ENCODE data around the gene FAM72A.
"Not testable (repeated sequence)": the region's sequence is repeated elsewhere in the genome, so short reads cannot be mapped to it uniquely, and the experiment has no call there.

FAM72A gene

DNA sequence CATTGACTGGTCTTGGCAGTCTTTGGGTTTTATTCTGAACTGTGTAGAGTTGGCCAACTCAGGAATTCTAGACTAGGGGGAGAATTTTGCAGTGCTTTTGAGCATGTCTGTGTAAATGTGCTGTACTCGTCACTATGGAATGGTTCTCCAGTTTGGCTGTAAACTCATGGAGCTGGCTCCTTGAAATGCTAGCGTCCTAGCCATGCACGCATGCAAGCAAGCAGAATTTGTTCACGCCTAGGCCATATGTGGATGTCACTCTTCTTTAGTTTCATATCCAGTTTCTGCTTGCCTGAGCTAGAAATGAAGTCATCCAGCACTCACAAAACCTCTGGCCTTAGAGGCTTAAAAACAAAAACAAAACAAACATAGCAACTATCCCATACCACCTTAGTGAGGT lies 37.6 kb upstream of the FAM72A start:
- not testable (repeated sequence) for H2BK120ac ChIP-seq (ENCODE audit: low read depth, low read length); H3K18ac ChIP-seq (ENCODE audit: low read length); H3K27ac ChIP-seq (ENCODE audit: low read depth, low read length); H4K8ac ChIP-seq (ENCODE audit: low read depth, low read length); H3K23ac ChIP-seq (ENCODE audit: low read length); DNase-seq; H2BK5ac ChIP-seq (ENCODE audit: low read length); H3K4me1 ChIP-seq (ENCODE audit: control insufficient read depth, low read depth, low read length); H4K5ac ChIP-seq (ENCODE audit: low read length); H3K56ac ChIP-seq (ENCODE audit: low read length); H2AK5ac ChIP-seq (ENCODE audit: low read length); H3K9ac ChIP-seq (ENCODE audit: low read length); H3K27me3 ChIP-seq (ENCODE audit: insufficient read depth, low read length, poor library complexity); H3K4ac ChIP-seq (ENCODE audit: low read depth, low read length); H3K4me2 ChIP-seq (ENCODE audit: low read length); H3K79me2 ChIP-seq (ENCODE audit: control insufficient read depth, insufficient read depth, low read length); H3K4me3 ChIP-seq (ENCODE audit: low read length); H2BK15ac ChIP-seq (replicated peaks; ENCODE audit: low read depth); H3K36me3 ChIP-seq (ENCODE audit: control insufficient read depth, insufficient read depth, low read length); H3K79me1 ChIP-seq (ENCODE audit: low read length)
- WGBS (ENCODE audit: extremely low coverage, insufficient coverage, low lambda C conversion rate): no CpG with 5 or more reads among the region's 4 CpGs

GRCh38 chr1:206235190-206235589 lies 32.6 kb upstream of the FAM72A start:
- not testable (repeated sequence) for DNase-seq; H2BK15ac ChIP-seq (replicated peaks; ENCODE audit: low read depth); H3K56ac ChIP-seq (ENCODE audit: low read length); H3K27ac ChIP-seq (ENCODE audit: low read depth, low read length); H3K36me3 ChIP-seq (ENCODE audit: control insufficient read depth, insufficient read depth, low read length); H3K23ac ChIP-seq (ENCODE audit: low read length); H3K27me3 ChIP-seq (ENCODE audit: insufficient read depth, low read length, poor library complexity); H4K5ac ChIP-seq (ENCODE audit: low read length); H3K4me3 ChIP-seq (ENCODE audit: low read length); H4K8ac ChIP-seq (ENCODE audit: low read depth, low read length); H3K4me2 ChIP-seq (ENCODE audit: low read length); H3K79me1 ChIP-seq (ENCODE audit: low read length); H3K9ac ChIP-seq (ENCODE audit: low read length); H3K18ac ChIP-seq (ENCODE audit: low read length); H2AK5ac ChIP-seq (ENCODE audit: low read length); H3K79me2 ChIP-seq (ENCODE audit: control insufficient read depth, insufficient read depth, low read length); H3K4me1 ChIP-seq (ENCODE audit: control insufficient read depth, low read depth, low read length); H3K4ac ChIP-seq (ENCODE audit: low read depth, low read length); H2BK120ac ChIP-seq (ENCODE audit: low read depth, low read length); H2BK5ac ChIP-seq (ENCODE audit: low read length)
- WGBS (ENCODE audit: extremely low coverage, insufficient coverage, low lambda C conversion rate): no CpG with 5 or more reads among the region's 2 CpGs

GRCh38 chr1:206234189-206234916 lies 31.7 kb upstream of the FAM72A start:
- not testable (repeated sequence) for H2BK5ac ChIP-seq (ENCODE audit: low read length); H4K5ac ChIP-seq (ENCODE audit: low read length); H2BK15ac ChIP-seq (replicated peaks; ENCODE audit: low read depth); H3K4me2 ChIP-seq (ENCODE audit: low read length); H3K56ac ChIP-seq (ENCODE audit: low read length); H3K79me2 ChIP-seq (ENCODE audit: control insufficient read depth, insufficient read depth, low read length); H3K23ac ChIP-seq (ENCODE audit: low read length); H3K27ac ChIP-seq (ENCODE audit: low read depth, low read length); H4K8ac ChIP-seq (ENCODE audit: low read depth, low read length); H2BK120ac ChIP-seq (ENCODE audit: low read depth, low read length); H3K4ac ChIP-seq (ENCODE audit: low read depth, low read length); H3K4me1 ChIP-seq (ENCODE audit: control insufficient read depth, low read depth, low read length); H3K79me1 ChIP-seq (ENCODE audit: low read length); H2AK5ac ChIP-seq (ENCODE audit: low read length); H3K36me3 ChIP-seq (ENCODE audit: control insufficient read depth, insufficient read depth, low read length); H3K4me3 ChIP-seq (ENCODE audit: low read length); H3K18ac ChIP-seq (ENCODE audit: low read length); H3K27me3 ChIP-seq (ENCODE audit: insufficient read depth, low read length, poor library complexity); DNase-seq; H3K9ac ChIP-seq (ENCODE audit: low read length)
- WGBS (ENCODE audit: extremely low coverage, insufficient coverage, low lambda C conversion rate): no CpG with 5 or more reads among the region's 3 CpGs

DNA sequence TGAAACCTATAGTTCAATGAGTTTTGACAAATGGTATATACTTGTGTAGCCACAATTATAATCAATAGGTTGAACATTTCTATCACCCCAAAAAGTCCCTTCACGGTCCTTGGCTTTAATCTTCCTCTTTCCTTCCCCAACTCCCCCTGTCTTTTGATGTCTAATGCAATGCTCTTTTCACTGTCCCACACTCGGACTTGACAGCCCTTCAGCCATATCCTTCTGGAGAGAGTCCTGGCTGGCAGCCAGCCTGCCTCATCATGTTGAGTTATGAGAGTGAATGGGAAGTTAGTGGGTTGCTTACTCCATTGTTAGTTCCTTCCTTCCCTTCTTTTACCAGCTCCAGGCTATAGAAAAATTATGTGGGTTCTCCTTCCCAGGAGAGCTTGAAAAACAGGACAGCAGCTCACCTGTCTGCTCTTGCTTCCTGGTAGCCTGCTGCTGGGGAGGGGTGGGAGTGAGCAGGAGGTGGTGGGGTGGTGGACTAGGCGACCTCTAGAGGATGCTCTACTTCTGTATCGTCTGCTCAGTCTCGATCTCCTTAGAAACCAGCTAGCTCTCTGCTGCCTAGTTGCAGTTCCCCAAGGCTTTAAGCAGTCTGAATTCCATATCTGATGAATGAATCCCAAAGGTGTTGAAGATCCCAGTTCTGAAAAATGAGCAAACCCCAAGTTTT lies 30.5 kb upstream of the FAM72A start:
- not testable (repeated sequence) for H2BK120ac ChIP-seq (ENCODE audit: low read depth, low read length); H4K8ac ChIP-seq (ENCODE audit: low read depth, low read length); H3K27ac ChIP-seq (ENCODE audit: low read depth, low read length); H3K4me1 ChIP-seq (ENCODE audit: control insufficient read depth, low read depth, low read length); H3K36me3 ChIP-seq (ENCODE audit: control insufficient read depth, insufficient read depth, low read length); H2BK5ac ChIP-seq (ENCODE audit: low read length); H3K79me2 ChIP-seq (ENCODE audit: control insufficient read depth, insufficient read depth, low read length); H3K23ac ChIP-seq (ENCODE audit: low read length); H3K4me2 ChIP-seq (ENCODE audit: low read length); H3K18ac ChIP-seq (ENCODE audit: low read length); H2AK5ac ChIP-seq (ENCODE audit: low read length); H3K4ac ChIP-seq (ENCODE audit: low read depth, low read length); H3K27me3 ChIP-seq (ENCODE audit: insufficient read depth, low read length, poor library complexity); H4K5ac ChIP-seq (ENCODE audit: low read length); DNase-seq; H3K56ac ChIP-seq (ENCODE audit: low read length); H3K4me3 ChIP-seq (ENCODE audit: low read length); H3K79me1 ChIP-seq (ENCODE audit: low read length); H3K9ac ChIP-seq (ENCODE audit: low read length); H2BK15ac ChIP-seq (replicated peaks; ENCODE audit: low read depth)
- no CpG with 5 or more reads among the region's 5 CpGs for WGBS (ENCODE audit: extremely low coverage, insufficient coverage, low lambda C conversion rate)

DNA sequence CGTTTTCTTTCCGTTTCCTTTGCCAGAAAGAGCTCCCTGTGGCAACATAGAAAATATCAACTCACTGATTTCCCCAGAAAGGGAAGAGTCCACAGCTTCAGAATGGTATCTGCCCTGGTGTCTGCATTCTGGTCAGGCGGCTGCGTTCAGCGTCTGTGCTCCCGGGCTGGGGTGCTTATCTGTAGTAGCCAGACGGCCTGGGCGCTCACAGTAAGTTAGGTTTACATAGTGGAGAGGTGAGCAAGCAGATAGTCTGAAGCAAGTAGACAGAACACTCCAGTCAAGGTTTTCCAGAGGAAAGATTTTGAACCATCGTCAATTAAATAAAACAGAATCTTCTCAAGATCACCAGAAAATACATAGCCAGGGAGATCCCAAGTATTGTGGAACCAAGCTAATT lies 29.4 kb upstream of the FAM72A start:
- H3K79me2 ChIP-seq (ENCODE audit: control insufficient read depth, insufficient read depth, low read length); H3K79me1 ChIP-seq (ENCODE audit: low read length); H2BK5ac ChIP-seq (ENCODE audit: low read length); H3K4me1 ChIP-seq (ENCODE audit: control insufficient read depth, low read depth, low read length); H3K4ac ChIP-seq (ENCODE audit: low read depth, low read length); H3K23ac ChIP-seq (ENCODE audit: low read length); H3K4me2 ChIP-seq (ENCODE audit: low read length); H4K8ac ChIP-seq (ENCODE audit: low read depth, low read length); H2BK15ac ChIP-seq (replicated peaks; ENCODE audit: low read depth); H3K36me3 ChIP-seq (ENCODE audit: control insufficient read depth, insufficient read depth, low read length); H2BK120ac ChIP-seq (ENCODE audit: low read depth, low read length); H3K27ac ChIP-seq (ENCODE audit: low read depth, low read length); H4K5ac ChIP-seq (ENCODE audit: low read length); H3K9ac ChIP-seq (ENCODE audit: low read length); H3K27me3 ChIP-seq (ENCODE audit: insufficient read depth, low read length, poor library complexity); H3K4me3 ChIP-seq (ENCODE audit: low read length); H3K18ac ChIP-seq (ENCODE audit: low read length); H3K56ac ChIP-seq (ENCODE audit: low read length); H2AK5ac ChIP-seq (ENCODE audit: low read length); DNase-seq: not testable (repeated sequence)
- no CpG with 5 or more reads among the region's 9 CpGs for WGBS (ENCODE audit: extremely low coverage, insufficient coverage, low lambda C conversion rate)

DNA sequence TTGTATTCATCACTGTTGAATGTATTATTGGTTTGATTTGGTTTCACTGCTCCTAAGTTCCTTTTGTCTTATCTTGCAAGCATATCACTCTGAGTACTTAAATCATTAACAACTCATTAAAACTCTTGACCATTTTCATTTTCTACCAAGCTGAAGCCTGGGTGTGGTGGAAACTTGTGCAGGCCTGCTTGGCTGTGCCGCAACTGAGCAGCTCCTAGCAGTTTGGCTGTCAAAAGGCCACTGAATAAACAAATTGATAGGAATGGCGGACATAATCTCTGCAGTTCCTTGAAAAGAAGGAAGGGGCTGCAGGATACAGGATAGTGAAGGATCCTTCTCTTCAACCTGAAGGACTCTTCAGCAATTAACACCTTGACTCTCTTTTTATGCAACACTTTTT lies 26.6 kb upstream of the FAM72A start:
- H3K36me3 ChIP-seq (ENCODE audit: control insufficient read depth, insufficient read depth, low read length); H4K5ac ChIP-seq (ENCODE audit: low read length); H2BK120ac ChIP-seq (ENCODE audit: low read depth, low read length); H2BK5ac ChIP-seq (ENCODE audit: low read length); H3K79me1 ChIP-seq (ENCODE audit: low read length); H3K27ac ChIP-seq (ENCODE audit: low read depth, low read length); H3K4me2 ChIP-seq (ENCODE audit: low read length); H3K4ac ChIP-seq (ENCODE audit: low read depth, low read length); H3K23ac ChIP-seq (ENCODE audit: low read length); H3K79me2 ChIP-seq (ENCODE audit: control insufficient read depth, insufficient read depth, low read length); H3K18ac ChIP-seq (ENCODE audit: low read length); H3K4me1 ChIP-seq (ENCODE audit: control insufficient read depth, low read depth, low read length); H3K27me3 ChIP-seq (ENCODE audit: insufficient read depth, low read length, poor library complexity); H3K4me3 ChIP-seq (ENCODE audit: low read length); H3K56ac ChIP-seq (ENCODE audit: low read length); H2AK5ac ChIP-seq (ENCODE audit: low read length); H3K9ac ChIP-seq (ENCODE audit: low read length); DNase-seq; H4K8ac ChIP-seq (ENCODE audit: low read depth, low read length); H2BK15ac ChIP-seq (replicated peaks; ENCODE audit: low read depth): not testable (repeated sequence)
- WGBS (ENCODE audit: extremely low coverage, insufficient coverage, low lambda C conversion rate): no CpG with 5 or more reads among the region's 2 CpGs

Data from mesendoderm (in vitro differentiated cells).